Cerebellar cortex (tissue), 1 donor: ENCODE results near the gene MT1E.
"Not testable (repeated sequence)": the region's sequence is repeated elsewhere in the genome, so short reads cannot be mapped to it uniquely, and the experiment has no call there.

Source experiments
- DNase-seq: peaks from one replicate; pipeline ENCODE4 v3.0.0-alpha.2; 2015; ENCODE audit warnings: low spot score

The MT1E gene

DNA sequence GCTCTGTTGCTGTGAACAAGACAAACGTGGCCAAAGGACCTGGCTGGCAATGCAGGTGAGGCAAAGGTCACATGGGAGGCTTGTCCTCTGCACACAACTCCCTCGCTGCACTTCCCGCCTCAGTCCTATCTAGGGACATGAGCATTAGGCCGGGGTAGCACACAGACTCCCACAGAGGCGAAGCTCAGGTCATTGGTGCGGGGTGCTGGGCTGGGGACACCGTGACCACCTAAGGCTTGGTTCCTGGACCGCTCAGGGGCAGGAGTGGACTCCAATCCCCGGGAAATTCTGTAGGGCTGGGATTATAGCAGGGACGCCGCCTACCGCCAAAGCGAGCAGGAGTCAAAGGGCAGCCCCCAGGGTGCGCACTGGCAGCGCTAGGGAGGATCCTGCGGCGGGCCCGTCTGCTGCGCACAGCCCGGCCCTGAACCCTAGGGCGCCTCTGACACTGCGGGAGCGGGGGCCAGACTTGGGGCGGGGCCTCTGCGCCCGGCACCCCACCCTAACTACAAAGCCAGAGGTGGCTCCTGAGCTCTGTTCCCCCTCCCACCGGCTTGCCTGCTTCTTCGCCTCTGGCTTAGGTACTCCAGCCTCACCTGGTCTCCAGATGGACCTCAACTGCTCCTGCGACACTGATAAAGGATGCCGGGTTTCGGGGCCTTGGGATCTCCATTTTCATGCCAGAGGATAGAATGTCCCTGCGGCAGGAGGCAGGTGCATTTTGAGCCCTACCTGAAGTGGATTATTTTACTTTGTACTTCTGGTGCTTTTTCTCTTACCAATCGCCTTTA, 22.3 kb downstream of the MT1E start:
- DNase-seq = no peak

DNA sequence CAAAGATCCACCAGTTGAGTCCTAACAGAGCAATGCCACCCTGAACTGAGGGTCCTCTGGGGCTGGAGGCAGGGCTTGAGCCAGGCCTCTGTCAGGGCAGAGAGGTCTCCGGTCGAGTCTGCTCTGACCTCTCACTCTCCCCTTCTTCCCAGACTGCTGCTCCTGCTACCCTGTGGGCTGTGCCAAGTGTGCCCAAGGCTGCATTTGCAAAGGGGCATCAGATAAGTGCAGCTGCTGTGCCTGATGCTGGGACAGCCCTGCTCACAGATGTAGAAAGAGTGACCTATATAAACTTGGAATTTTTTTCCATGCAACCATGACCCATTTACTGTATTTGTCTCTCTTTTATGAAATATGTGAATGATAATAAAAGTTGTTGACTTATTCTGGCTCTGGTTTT, 23.7 kb downstream of the MT1E start:
- DNase-seq = no peak

DNA sequence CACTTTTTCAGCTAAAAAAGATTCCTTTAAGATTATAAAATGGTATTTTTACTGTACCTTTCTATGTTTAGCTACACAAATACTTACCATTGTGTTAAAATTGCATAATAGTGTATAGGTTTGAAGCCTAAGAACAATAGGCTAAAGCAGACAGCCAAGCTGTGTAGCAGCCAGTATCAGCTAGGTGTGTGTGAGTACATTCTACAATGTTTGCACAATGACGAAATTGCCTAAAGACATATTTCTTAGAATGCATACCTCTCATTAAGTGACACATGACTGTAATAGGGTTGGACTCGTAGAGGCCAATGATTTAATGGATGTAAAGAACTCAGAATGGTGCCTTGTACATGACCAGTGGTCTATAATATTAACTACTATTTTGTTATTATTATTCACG, 24.2 kb downstream of the MT1E start:
- no peak for DNase-seq

DNA sequence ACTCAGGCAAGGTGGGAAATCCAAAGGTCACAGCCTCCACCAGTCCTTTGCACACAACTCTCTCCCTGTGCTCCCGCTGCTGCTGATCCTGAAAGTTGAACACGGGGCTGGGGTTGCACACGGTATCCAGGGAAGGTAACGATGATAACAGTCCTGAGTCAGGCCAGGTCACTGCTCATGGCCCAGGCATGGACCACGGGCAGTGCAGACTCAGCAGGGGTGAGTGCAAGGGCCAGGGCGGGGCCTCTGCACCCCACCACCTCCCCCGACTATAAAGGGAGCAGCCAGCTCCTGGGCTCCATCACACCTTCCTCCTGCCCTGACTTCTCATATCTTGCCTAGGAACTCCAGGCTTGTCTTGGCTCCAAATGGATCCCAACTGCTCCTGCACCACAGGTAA, 26.0 kb downstream of the MT1E start, which contains the start of gene MT1B:
MT1B (plus strand) TSS at position 301 of the 400 bp plus-strand sequence; CDS start at position 369, 68 bp downstream.
- no peak for DNase-seq

DNA sequence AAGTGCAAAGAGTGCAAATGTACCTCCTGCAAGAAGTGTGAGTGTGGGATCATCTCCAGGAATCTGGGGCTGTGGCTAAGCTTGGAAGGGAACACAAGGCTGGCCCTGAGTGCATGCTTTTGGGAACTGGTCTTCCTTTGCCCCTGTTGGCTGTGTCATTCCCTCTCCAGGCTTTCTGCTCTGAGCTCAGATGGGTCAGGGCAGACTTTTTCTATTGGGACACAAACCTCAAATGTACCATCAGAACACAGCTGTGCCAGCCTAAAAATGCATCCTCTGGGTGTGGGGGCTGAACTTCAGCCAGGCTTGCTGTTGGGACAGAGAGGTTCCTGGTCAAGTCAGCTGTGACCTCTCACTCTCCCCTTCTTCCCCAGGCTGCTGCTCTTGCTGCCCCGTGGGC, 27.0 kb downstream of the MT1E start:
- DNase-seq = no peak

DNA sequence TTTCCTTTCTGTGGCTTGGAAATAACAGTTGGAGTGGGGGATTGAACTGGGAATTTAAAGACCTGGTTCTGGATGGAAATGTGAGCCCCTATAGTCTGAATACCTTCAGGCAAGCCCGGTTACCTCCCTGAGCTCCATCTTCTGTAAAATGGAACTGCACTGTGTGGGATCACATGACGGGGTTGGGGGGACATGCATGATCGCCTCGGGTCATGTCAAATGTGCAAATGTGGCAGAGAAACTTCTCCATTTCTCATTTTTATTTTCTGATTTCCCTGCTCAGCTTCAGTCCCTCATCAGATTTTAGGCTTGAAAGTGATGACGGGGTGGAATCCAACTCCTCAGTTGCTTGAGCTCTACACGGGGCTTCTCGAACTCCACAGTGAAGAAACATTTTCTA, 27.6 kb downstream of the MT1E start:
- no peak for DNase-seq

DNA sequence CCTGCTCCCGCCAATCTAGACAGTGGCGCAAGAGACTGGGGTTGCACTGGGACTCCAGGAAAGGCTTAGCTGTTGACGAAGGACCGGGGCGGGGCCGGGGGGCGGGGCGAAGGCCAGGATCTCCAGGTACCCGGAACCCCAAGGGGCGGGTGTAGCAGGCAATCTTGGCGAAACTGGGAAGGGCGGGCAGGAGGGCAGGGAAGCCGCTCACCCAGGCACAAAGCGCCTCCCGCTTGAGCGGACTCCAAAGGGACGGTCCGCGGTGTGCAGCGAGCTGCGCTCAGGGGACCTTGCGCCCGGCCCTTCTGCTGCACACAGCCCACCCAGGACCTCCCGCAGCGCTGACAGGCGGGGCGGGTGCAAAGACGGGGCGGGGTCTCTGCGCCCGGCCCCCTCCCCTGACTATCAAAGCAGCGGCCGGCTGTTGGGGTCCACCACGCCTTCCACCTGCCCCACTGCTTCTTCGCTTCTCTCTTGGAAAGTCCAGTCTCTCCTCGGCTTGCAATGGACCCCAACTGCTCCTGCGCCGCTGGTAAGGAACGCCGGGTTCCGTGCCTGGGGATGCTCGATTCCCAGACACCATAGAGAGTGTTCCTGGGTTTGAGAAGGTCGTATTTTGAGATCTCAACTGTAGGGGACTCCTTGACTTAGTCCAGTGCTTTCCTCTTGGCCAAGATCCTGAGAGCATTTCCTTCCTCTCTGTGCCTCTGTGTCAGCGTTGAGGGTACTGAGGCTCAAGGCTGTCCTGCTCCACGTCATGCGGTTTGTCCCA, 32.2 kb downstream of the MT1E start, which contains the start of gene MT1F:
MT1F (plus strand) TSS at position 405 of the 772 bp plus-strand sequence; CDS start at position 505, 100 bp downstream.
- peak; percentile 86 for DNase-seq

DNA sequence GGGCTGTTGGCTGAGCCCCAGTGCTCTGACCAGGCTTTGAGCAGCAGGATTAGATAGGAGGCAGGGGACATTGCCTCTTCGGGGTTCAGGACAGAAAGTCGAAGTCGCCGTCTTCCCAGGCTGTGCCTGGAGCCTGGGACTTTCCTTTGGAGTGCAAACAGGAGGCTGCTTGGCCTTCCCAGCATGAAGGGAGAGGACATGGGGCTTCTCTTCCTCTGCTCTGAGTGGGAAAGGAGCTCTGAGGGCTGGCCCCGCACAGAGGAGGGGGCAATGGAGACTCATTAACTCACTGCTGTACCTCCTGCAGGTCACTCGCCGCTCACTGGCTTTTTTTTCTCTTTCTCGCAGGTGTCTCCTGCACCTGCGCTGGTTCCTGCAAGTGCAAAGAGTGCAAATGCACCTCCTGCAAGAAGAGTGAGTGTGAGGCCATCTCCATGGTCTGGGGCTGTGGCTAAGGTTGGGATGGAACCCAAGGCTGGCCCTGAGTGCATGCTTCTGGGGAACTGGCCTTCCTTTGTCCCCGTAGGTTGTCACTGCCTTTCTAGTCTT, 32.8 kb downstream of the MT1E start:
- DNase-seq = no peak

DNA sequence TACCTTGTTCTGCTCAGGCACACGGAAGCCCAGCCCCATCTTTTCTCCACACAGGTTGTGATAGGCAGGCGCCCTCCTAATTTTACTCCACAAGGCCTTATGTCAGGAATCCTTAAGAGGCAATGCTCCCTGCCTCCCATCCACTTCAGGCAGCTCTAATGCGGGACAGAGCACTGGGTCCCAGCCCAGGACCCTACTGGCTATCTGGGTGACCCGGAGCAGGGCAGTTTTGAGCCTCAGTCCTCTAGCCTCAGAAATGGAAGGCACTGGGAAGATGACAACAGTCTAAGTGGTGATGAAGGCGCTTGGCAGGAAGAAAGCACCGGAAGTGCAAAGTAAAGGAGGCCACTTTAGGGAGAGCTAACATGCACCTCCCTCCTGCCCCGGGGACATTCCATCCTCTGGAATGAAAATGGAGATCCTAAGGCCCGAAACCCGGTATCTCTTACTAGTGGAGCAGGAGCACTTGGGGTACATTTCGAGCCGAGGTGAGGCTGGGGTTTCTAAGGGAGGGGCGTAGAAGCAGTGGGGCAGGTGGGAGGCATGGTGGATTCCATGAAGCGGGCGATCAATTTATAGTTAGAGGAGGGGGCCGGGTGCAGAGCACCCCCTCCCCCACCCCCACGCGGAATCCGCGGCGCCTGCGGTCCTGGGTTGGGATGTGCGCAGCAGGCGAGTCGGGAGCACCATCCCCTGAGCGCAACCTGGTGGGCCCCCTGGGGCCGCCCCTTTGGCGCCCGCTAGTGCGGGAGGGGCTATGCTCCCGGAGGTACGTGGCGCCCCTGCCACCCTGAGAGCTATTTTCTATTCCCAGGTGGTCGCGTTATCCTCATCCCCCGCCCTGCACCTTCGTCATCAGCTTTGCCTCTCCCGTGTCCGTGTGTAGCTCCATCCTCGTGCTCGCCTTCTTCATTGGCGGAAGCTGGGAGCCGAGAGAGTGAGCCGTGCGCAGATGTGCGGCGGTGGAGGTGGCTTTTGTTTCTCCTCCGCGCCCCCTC, 37.1 kb downstream of the MT1E start:
- peak; percentile 21 for DNase-seq

DNA sequence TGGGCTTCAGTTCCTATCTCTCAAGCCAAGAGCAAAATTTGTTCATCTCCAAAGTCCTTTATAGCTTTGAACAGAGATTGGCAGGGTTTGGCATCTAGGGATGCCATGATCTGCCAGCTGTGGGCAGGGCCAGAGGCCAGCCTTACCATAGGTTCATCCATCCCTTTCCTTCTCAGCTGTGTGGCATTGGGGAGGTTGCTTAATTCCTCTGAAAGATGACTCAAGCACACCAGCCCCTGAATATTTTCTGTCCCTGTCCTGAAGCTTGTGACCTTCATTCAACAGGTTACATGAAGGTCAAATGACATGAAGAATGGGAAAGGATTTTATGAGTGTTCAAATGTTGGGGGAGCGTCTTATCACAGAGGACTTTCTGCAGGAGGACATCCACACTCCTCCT, 38.9 kb downstream of the MT1E start:
- DNase-seq = no peak

DNA sequence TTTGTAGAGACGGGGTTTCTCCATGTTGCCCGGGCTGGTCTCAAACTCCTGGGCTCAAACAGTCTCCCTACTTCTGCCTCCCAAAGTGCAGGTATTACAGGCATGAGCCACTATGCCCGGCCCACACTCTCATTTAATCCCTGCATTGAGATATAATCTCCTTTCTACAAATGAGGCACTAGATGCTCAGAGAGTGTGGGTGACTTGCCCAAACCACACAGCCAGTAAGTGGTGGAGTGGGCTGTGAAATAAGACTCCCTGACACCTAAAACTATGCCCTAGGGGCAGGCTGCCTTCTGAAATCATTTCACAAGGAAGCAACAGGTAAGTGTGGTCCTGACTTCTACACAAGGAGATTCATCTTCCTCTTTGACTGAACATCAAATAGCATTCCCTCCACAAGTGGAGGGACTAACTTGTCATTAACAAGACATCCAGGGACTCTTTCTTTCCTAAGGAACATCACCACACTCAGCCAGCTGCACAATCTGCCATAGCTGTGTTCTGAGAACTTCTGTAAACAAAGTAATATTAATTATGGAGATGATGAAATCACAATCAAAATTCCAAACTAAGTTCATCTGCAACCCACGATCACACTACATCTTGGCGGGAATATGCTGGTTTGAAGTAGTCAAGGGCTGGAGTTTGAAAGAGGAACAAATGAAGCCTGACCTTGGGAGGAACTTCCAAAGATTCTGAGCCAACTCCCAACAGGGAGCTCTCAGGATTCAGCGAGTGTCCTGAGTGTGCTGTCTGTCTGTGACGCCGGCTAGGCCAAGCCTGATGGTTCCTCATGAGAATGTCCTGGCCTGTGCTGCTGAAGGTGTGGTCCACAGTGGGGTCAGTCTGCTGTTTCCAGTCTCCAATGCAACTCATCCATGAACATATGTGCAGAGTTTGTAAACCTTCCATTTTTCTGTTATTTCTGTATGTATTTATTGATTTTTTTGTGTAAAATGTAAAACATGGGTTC, 40.0 kb downstream of the MT1E start:
- DNase-seq = not testable (repeated sequence)

DNA sequence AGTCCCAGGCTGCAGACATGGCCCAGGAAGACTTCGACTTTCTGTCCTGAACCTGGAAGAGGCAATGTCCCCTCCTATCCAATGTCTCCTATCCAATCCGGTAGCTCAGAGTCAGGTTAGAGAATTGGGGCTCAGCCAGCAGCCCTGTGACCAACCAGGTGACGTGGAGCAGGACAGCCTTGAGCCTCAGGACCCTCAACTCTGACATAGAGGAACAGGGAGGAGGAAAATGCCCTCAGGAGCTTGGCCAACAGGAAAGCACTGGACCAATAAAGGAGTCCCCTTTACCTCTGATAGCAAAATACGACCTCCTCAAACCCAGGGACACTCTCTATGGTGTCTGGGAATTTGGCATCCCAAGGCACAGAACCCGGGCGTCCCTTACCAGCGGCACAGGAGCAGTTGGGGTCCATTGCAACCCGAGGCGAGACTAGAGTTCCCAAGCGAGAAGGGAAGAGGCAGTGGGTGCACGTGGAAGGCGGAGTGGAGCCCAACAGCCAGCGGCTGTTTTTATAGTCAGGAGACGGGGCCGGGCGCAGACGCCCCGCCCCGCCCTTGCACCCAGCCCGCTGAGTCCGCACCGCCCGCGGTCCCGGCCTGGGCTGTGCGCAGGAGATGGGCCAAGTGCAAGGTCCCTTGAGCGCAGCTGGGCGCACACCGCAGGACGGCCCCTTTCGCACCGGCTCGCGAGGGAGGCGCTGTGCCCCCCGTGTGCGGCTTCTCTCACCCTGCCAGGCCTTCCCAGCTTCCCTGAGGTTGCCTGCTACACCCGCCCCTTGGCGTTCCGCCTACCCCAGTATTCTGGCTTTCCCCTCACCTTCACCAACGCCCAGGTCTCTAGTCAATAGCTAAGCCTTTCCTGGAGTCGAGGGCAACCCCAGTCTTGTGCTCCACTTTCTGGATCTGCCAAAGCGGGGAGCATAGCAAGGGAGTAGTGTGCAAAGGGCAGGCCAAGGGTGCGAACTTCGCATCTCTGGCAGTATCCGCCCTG, 42.3 kb downstream of the MT1E start, which contains the start of gene MT1G:
MT1G (minus strand) TSS at position 485 of the 991 bp plus-strand sequence; CDS start at position 413, 72 bp downstream.
- no peak for DNase-seq

DNA sequence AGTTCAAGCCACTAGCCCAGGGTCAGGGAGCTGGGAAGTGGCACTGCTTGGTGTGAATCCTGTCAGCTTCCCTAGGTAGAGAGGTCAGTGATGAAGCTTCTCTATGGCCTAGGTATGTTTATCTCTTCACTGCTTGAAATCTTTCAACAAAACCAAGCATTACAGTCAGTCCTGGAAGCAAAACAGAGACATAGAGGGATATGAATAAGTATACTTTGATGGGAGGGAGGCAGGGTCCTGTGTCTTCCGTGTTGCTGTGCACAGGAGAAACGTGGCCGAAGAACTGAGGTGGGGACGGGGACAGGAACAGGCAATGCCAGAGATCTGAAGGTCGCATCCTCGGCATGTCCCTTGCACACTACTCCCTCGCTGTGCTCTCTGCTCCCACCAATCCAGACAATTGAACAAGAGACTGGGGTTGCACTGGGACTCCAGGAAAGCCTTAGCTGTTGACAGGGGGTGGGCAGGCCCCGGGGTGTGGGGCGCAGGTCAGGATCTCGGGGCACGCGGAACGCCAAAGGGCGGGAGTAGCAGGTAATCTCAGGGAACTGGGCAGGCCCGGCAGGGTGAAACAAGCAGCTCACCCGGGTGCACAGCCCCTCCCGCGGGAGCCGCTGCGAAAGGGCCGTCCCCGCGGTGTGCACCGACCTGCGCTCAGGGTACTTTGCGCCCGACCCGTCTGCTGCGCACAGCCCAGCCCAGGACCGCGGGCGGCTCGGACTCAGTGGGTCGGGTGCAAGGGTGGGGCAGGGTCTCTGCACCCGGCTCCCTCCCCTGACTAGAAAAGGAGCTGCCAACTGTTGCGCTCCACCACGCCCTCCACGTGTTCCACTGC, 43.6 kb downstream of the MT1E start, which contains the start of gene MT1H:
MT1H (plus strand) TSS at position 810 of the 835 bp plus-strand sequence. CDS start 71 bp downstream, outside the sequence.
- no peak for DNase-seq

DNA sequence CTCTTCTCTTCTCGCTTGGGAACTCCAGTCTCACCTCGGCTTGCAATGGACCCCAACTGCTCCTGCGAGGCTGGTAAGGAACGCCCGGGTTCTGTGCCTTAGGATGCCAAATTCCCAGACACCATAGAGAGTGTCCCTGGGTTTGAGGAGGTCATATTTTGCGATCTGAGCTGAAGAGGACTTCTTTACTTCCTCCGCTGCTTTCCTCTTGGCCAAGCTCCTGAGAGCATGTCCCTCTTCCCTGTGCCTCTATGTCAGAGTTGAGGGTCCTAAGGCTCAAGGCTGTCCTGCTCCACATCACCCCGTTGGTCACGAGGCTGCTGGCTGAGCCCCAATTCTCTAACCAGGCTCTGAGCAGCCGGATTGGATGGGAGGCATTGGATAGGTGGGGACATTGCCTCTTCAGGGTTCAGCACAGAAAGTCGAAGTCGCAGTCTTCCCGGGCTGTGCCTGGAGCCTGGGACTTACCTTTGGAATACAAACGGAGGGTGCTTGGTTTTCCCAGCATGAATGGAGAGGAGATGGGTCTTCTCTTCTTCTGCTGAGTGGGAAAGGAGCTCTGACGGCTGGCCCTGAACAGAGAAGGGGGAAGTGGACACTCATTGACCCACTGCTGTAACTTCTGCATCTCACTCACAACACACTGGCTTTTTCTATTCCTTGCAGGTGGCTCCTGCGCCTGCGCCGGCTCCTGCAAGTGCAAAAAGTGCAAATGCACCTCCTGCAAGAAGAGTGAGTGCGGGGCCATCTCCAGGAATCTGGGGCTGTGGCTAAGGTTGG, 44.4 kb downstream of the MT1E start:
- no peak for DNase-seq

DNA sequence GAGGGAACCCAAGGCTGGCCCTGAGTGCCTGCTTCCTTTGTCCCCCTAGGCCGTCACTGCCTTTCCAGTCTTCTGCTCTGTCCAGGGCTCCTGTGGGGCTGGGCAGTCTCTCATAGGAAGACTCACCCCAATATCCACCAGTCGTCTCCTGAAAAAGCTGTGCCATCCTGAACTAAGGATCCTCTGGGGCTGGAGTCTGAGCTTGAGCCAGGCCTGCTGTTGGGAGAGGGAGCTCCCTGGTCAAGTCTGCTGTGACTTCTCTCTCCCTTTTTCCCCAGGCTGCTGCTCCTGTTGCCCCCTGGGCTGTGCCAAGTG, 45.0 kb downstream of the MT1E start:
- no peak for DNase-seq

DNA sequence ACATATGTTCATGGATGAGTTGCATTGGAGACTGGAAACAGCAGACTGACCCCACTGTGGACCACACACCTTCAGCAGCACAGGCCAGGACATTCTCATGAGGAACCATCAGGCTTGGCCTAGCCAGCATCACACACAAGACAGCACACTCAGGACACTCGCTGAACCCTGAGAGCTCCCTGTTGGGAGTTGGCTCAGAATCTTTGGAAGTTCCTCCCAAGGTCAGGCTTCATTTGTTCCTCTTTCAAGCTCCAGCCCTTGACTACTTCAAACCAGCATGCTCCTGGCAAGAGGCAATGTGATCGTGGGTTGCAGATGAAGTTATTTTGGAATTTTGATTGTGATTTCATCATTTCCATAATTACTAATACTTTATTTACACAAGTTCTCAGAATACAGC, 46.1 kb downstream of the MT1E start:
- not testable (repeated sequence) for DNase-seq

DNA sequence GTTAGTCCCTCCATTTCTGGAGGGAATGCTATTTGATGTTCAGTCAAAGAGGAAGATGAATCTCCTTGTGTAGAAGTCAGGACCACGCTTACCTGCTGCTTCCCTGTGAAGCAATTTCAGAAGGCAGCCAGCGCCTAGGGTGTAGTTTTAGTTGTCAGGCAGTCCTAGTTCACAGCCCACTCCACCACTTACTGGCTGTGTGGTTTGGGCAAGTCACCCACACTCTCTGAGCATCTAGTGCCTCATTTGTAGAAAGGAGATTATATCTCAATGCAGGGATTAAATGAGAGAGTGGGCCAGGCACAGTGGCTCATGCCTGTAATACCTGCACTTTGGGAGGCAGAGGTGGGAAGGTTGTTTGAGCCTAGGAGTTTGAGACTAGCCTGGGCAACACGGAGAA, 46.6 kb downstream of the MT1E start:
- DNase-seq = not testable (repeated sequence)
